CD14-positive monocyte (primary cell): ENCODE results near the gene DLEC1. TPM values are rescaled to one million over a fixed set of nuclear protein-coding genes. Genes with fewer than 3 reads are reported as not detected.

ENCODE experiments used
- DNase-seq, 3 donors: peaks; one replicate each; pipeline ENCODE4 v3.0.0-alpha.2; 2011 to 2022
- H2AFZ ChIP-seq: 2 replicates; pipeline ENCODE4 v1.6.0; 2012; ENCODE audit warnings: mild to moderate bottlenecking, low read depth, low read length, inconsistent platforms; ENCODE audit not compliant: insufficient read depth, poor library complexity, severe bottlenecking
- H3K27ac ChIP-seq, 2 donors: 1 replicate in 1 of 2; 2 replicates in 1 of 2; pipeline ENCODE4 v1.5.1; 2012 to 2013; ENCODE audit warnings: low read length in 2 of 2, control low read depth in 1 of 2, inconsistent platforms in 1 of 2, low read depth in 1 of 2, mild to moderate bottlenecking in 1 of 2
- H3K27me3 ChIP-seq, 2 donors: one replicate each; pipeline versions ENCODE4 v1.6.0 to v1.6.1; 2011 to 2013; ENCODE audit warnings: low read length in 2 of 2; ENCODE audit not compliant: control insufficient read depth in 2 of 2, insufficient read depth in 2 of 2
- H3K36me3 ChIP-seq, 2 donors: replicated peaks in 1 of 2; 1 replicate in 1 of 2; 2 replicates in 1 of 2; pipeline versions ENCODE4 v1.5.1 to v1.6.1; 2012 to 2013; ENCODE audit warnings: low read length in 2 of 2, control low read depth in 1 of 2, inconsistent platforms in 1 of 2, mild to moderate bottlenecking in 1 of 2; ENCODE audit not compliant: insufficient read depth in 2 of 2, control insufficient read depth in 1 of 2
- H3K4me1 ChIP-seq, 2 donors: 1 replicate in 1 of 2; 2 replicates in 1 of 2; pipeline versions ENCODE4 v1.5.1 to v1.6.1; 2012 to 2013; ENCODE audit warnings: low read length in 2 of 2, control low read depth in 1 of 2, inconsistent platforms in 1 of 2, mild to moderate bottlenecking in 1 of 2, moderate library complexity in 1 of 2; ENCODE audit not compliant: insufficient read depth in 2 of 2, control insufficient read depth in 1 of 2
- H3K4me2 ChIP-seq: replicated peaks from 2 replicates; pipeline ENCODE3; 2012; ENCODE audit warnings: low read length, moderate library complexity, mild to moderate bottlenecking; ENCODE audit not compliant: poor library complexity, severe bottlenecking; ENCODE audit errors: extremely low read depth
- H3K4me3 ChIP-seq, 3 experiments: fragments of 200-600 bp in 1 of 3; sonication (generic) in 1 of 3; replicated peaks in 1 of 3; 1 replicate in 2 of 3; 2 replicates in 1 of 3; pipeline ENCODE4 v1.5.1; 2011 to 2013; ENCODE audit warnings: low read length in 3 of 3, mild to moderate bottlenecking in 3 of 3, control low read depth in 2 of 3, low read depth in 2 of 3, inconsistent platforms in 1 of 3, moderate library complexity in 1 of 3
- H3K79me2 ChIP-seq: 2 replicates; pipeline ENCODE4 v1.6.0; 2012; ENCODE audit warnings: mild to moderate bottlenecking, control low read depth, inconsistent platforms, low read length, moderate library complexity; ENCODE audit not compliant: insufficient read depth
- H3K9ac ChIP-seq: 2 replicates; pipeline ENCODE4 v1.6.0; 2017; ENCODE audit warnings: low read length, mild to moderate bottlenecking; ENCODE audit not compliant: insufficient read depth, poor library complexity, severe bottlenecking
- H3K9me3 ChIP-seq, 2 donors: replicated peaks in 1 of 2; 1 replicate in 1 of 2; 2 replicates in 1 of 2; pipeline versions ENCODE4 v1.5.1 to v1.6.1; 2012 to 2013; ENCODE audit warnings: low read length in 2 of 2, control low read depth in 1 of 2; ENCODE audit not compliant: control insufficient read depth in 1 of 2, insufficient read depth in 1 of 2
- H4K20me1 ChIP-seq: 2 replicates; pipeline ENCODE4 v1.6.0; 2012; ENCODE audit warnings: mild to moderate bottlenecking, low read length, control low read depth, moderate library complexity; ENCODE audit not compliant: insufficient read depth
- H3K27ac Mint-ChIP-seq, 7 donors: one replicate each; pipeline ENCODE4 v1.8.0; 2020; ENCODE audit warnings: mild to moderate bottlenecking in 7 of 7, mixed read lengths in 7 of 7, moderate library complexity in 6 of 7, inconsistent platforms in 2 of 7
- H3K27me3 Mint-ChIP-seq, 3 donors: one replicate each; pipeline ENCODE4 v1.8.0; 2021 to 2022; ENCODE audit warnings: low read depth in 3 of 3, mild to moderate bottlenecking in 3 of 3, mixed read lengths in 3 of 3, moderate library complexity in 3 of 3, inconsistent platforms in 1 of 3
- H3K36me3 Mint-ChIP-seq, 2 donors: one replicate each; pipeline ENCODE4 v1.8.0; 2020; ENCODE audit warnings: mixed read lengths in 2 of 2, inconsistent platforms in 1 of 2, mild to moderate bottlenecking in 1 of 2
- H3K4me1 Mint-ChIP-seq: one replicate; pipeline ENCODE4 v1.8.0; 2020; ENCODE audit warnings: mild to moderate bottlenecking, mixed read lengths
- H3K4me3 Mint-ChIP-seq, 2 donors: one replicate each; pipeline ENCODE4 v1.8.0; 2020; ENCODE audit warnings: mild to moderate bottlenecking in 2 of 2, mixed read lengths in 2 of 2, moderate library complexity in 1 of 2
- H3K9me3 Mint-ChIP-seq, 7 donors: one replicate each; pipeline ENCODE4 v1.8.0; 2020 to 2022; ENCODE audit warnings: mixed read lengths in 7 of 7, mild to moderate bottlenecking in 6 of 7, moderate library complexity in 6 of 7, inconsistent platforms in 2 of 7
- CTCF ChIP-seq: fragments of 200-600 bp; IDR thresholded peaks from one replicate; pipeline ENCODE4 v1.8.0; 2022; ENCODE audit warnings: antibody characterized with exemption, mild to moderate bottlenecking
- WGBS: methylation state at CpG from one replicate; pipeline ENCODE4 v1.1.5; 2013; ENCODE audit warnings: missing lambda C conversion rate; ENCODE audit not compliant: insufficient coverage; 5-methylcytosine and 5-hydroxymethylcytosine counted together
- intact Hi-C, 2 donors: fragments of 100-400 bp; cut with micrococcal nuclease; formaldehyde crosslinking; loops; one replicate each; pipeline versions ENCODE4 v1.15.0 to v1.15.1; 2023
- polyA plus RNA-seq, 3 donors: library from polyadenylated mRNA; depleted of rRNA in 1 of 3; unstranded in 2 of 3; stranded (reverse) in 1 of 3; fragments of 300-500 nt in 2 of 3; fragments of >200 nt in 1 of 3; fragmentation: Illumina TruSeq in 2 of 3; gene quantifications; 1 replicate in 2 of 3; 2 replicates in 1 of 3; pipeline ENCODE4 v1.2.3, GENCODE V29; 2012 to 2021

Gene DLEC1
- polyA plus RNA-seq, 3 donors = 0.11 to 0.81 (median 0.14) TPM

- H3K4me2 ChIP-seq = no peak overlapping the region
- peaks cover 3 to 12% (median 7%) of the 10 kb centered on the region in 3 donors for H3K27me3 Mint-ChIP-seq
- peaks cover 32% of the 10 kb centered on the region for H4K20me1 ChIP-seq
- H3K4me3 ChIP-seq = no peak overlapping the region
- H3K79me2 ChIP-seq = no peaks in the 10 kb centered on the region
- peaks cover 4 to 20% of the 10 kb centered on the region in 2 donors for H3K36me3 ChIP-seq
- peaks cover 19 to 26% of the 10 kb centered on the region in 2 donors for H3K36me3 Mint-ChIP-seq
- no peak overlapping the region for H3K27ac ChIP-seq
- H3K4me1 Mint-ChIP-seq = peaks cover 22% of the 10 kb centered on the region
- H3K27me3 ChIP-seq = no peaks in the 10 kb centered on the region
- WGBS = 88% methylated on average over 11 of the region's 13 CpGs
- H3K4me3 Mint-ChIP-seq = no peak overlapping the region
- no peak for DNase-seq
- peak overlapping the region in 2 of 7 donors; percentile 27 to 64 for H3K27ac Mint-ChIP-seq
- no peak overlapping the region for H3K9ac ChIP-seq
- intact Hi-C loops = loop anchor here (5.0 to 10.0 kb wide), 3 partner anchors 140 to 362 kb away; no protein-coding TSS in a partner anchor
- H3K4me1 ChIP-seq = peaks cover 3 to 12% of the 10 kb centered on the region in 2 donors
- H2AFZ ChIP-seq = no peak overlapping the region
- no peaks in the 10 kb centered on the region for H3K9me3 ChIP-seq
- H3K9me3 Mint-ChIP-seq = no peaks in the 10 kb centered on the region
- no peak for TF ChIP-seq CTCF
Measured at GRCh38 chr3:38114875-38115644, 76.1 kb downstream of the DLEC1 start.

DNA sequence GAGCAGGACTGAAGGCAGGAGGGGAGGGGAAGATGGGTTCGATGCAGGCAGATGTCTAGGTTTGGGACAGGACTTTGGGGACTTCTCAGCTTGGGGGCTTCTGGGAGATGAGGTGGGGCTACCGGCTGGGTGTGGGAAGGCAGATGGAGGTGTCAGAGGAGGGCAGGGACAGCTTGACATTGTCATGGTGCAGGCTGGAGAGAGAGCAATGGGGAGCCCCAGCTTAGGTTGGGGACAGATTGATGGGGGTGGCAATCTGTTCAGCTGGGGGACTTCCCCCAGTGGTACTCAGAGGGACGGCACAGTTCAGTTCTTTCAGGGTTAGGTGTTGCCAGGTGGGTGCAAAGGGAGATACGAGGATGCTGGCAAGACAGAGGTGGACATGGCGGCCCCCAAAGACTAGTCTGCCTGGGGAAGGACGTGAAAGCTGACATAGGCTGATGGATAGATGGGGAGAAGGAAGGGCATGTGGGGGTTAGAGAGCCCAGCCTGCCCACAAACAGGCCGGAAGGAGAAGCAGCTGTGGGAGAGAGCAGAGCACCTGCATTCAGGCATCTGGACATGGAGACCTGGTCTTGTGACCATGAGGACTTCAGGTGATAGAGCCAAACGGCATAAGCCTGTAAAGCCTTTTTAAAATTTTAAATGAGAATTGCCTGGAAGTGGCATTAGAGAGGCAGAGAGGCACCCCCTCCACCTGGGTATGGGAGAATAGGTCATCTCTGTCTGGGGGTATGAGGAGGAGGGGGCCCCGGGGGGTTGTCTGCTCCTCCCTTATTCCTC lies 76.8 kb downstream of the DLEC1 start:
- 61% methylated on average over 7 of the region's 9 CpGs for WGBS
- Histone ChIP-seq H2AFZ (no peak overlapping the region), H3K9ac (no peak overlapping the region), H4K20me1 (peaks cover 40% of the 10 kb centered on the region), H3K27ac (no peak overlapping the region), H3K9me3 (no peaks in the 10 kb centered on the region), H3K79me2 (no peaks in the 10 kb centered on the region), H3K36me3 (peaks cover 12 to 28% of the 10 kb centered on the region in 2 donors), H3K27me3 (no peaks in the 10 kb centered on the region), H3K4me1 (peaks cover 3 to 12% of the 10 kb centered on the region in 2 donors), H3K4me3 (no peak overlapping the region), H3K4me2 (no peak overlapping the region)
- no peak for DNase-seq
- peaks cover 19% of the 10 kb centered on the region for H3K4me1 Mint-ChIP-seq
- intact Hi-C loops = loop anchor here (5.0 to 10.0 kb wide), 3 partner anchors 141 to 361 kb away; no protein-coding TSS in a partner anchor
- H3K27ac Mint-ChIP-seq = peak overlapping the region in 4 of 7 donors; percentile 16 to 64 (median 44)
- no peak for TF ChIP-seq CTCF
- H3K27me3 Mint-ChIP-seq = peaks cover 3 to 10% (median 6%) of the 10 kb centered on the region in 3 donors
- H3K4me3 Mint-ChIP-seq = no peak overlapping the region
- H3K9me3 Mint-ChIP-seq = no peaks in the 10 kb centered on the region
- H3K36me3 Mint-ChIP-seq = peaks cover 27 to 31% of the 10 kb centered on the region in 2 donors
